K562 (cell line): ENCODE measurements around the gene PPAT. TPM values are rescaled to one million over a fixed set of nuclear protein-coding genes. Genes with fewer than 3 reads are reported as not detected.

Experiments used
- BCLAF1 ChIP-seq, 2 experiments: fragments of 450-650 bp in 1 of 2; IDR thresholded peaks; 2 replicates each; pipeline ENCODE4 v1.6.1; 2011 to 2017; ENCODE audit warnings: low read depth in 2 of 2, antibody characterized with exemption in 1 of 2, borderline replicate concordance in 1 of 2, low read length in 1 of 2, mild to moderate bottlenecking in 1 of 2, mixed read lengths in 1 of 2; ENCODE audit not compliant: control insufficient read depth in 1 of 2
- E2F1 ChIP-seq: sonication (generic); formaldehyde crosslinking; IDR thresholded peaks from 2 replicates; pipeline ENCODE4 v1.8.1; 2023; ENCODE audit warnings: mild to moderate bottlenecking, missing genetic modification reagents, moderate library complexity
- ETS1 ChIP-seq: conservative IDR thresholded peaks from 2 replicates; pipeline ENCODE4 v1.6.1; 2011; ENCODE audit warnings: low read depth, mild to moderate bottlenecking, low read length; ENCODE audit not compliant: control insufficient read depth
- KLF13 ChIP-seq: fragments of 450-650 bp; IDR thresholded peaks from 2 replicates; pipeline ENCODE4 v1.6.1; 2016; ENCODE audit warnings: missing genetic modification characterization, low read depth, mild to moderate bottlenecking, missing compliant biosample characterization, moderate library complexity, borderline replicate concordance
- NFE2L1 ChIP-seq: fragments of 450-650 bp; IDR thresholded peaks from 2 replicates; pipeline ENCODE4 v1.6.1; 2016; ENCODE audit warnings: missing genetic modification characterization, low read depth, mild to moderate bottlenecking, missing compliant biosample characterization, moderate library complexity, borderline replicate concordance
- PATZ1 ChIP-seq: fragments of 250-450 bp; sonication (Bioruptor Pico); IDR thresholded peaks from 2 replicates; pipeline ENCODE4 v1.5.0; 2020; ENCODE audit warnings: mild to moderate bottlenecking, borderline replicate concordance
- PRDM10 ChIP-seq: fragments of 450-650 bp; IDR thresholded peaks from 2 replicates; pipeline ENCODE4 v1.6.1; 2018; ENCODE audit not compliant: partially characterized antibody
- RBM15 ChIP-seq: fragments of 200-400 bp; formaldehyde crosslinking; IDR thresholded peaks from 2 replicates; pipeline ENCODE4 v1.6.1; 2018; ENCODE audit warnings: mild to moderate bottlenecking, low read length, moderate library complexity; ENCODE audit not compliant: insufficient read depth
- SETDB1 ChIP-seq: IDR thresholded peaks from one replicate; pipeline ENCODE4 v1.6.1; 2012; ENCODE audit warnings: low read length, control low read depth, inconsistent platforms
- ZBTB5 ChIP-seq: fragments of 450-650 bp; IDR thresholded peaks from 2 replicates; pipeline ENCODE4 v1.6.1; 2017; ENCODE audit warnings: antibody characterized with exemption
- polyA plus RNA-seq, 8 experiments: library from polyadenylated mRNA; depleted of rRNA in 4 of 8; stranded (reverse) in 5 of 8; unstranded in 3 of 8; fragments of >200 nt; fragmentation: Nextera tagmentation in 2 of 8; fragmentation: Illumina TruSeq in 1 of 8; extraction: Ambion mirVana in 2 of 8; extraction: Trizol in 1 of 8; gene quantifications; 2 replicates each; pipeline versions ENCODE4 v1.2.1 to v1.2.3, GENCODE V29; 2011 to 2014; ENCODE audit warnings: inconsistent platforms in 1 of 8, missing spikeins in 1 of 8
- total RNA-seq, 7 experiments: library from RNA; depleted of rRNA in 6 of 7; stranded (reverse); fragments of >200 nt in 6 of 7; fragmentation: Illumina TruSeq in 2 of 7; extraction: Trizol in 2 of 7; gene quantifications; 2 replicates each; pipeline versions ENCODE4 v1.2.1 to v1.2.3, GENCODE V29; 2011 to 2021; ENCODE audit warnings: low replicate concordance in 1 of 7

Gene PPAT
- total and polyA plus RNA-seq, 9 of the 15 experiments (the other 6 are each of a cell fraction or from before 2014, with no cell fraction given) = 36.2 to 75.8 (median 55.5) TPM

- TF ChIP-seq E2F1 (CRISPR knock-in tag) (peak; percentile 66; the same call in 1 of the 2 replicates), KLF13 (no peak; the same call in 1 of the 2 replicates), RBM15 (no peak), PATZ1 (CRISPR knock-in tag) (no peak), PRDM10 (peak; percentile 17), BCLAF1 (IDR thresholded peaks at IDR 0.05; ENCODE audit: borderline replicate concordance in 1 of 2, control insufficient read depth in 1 of 2, low read depth in 2 of 2, low read length in 1 of 2) (no peak), NFE2L1 (no peak), ZBTB5 (no peak), SETDB1 (no peak), ETS1 (no peak)
Measured at GRCh38 chr4:56467284-56468096, 32.1 kb upstream of the PPAT start, which contains the start of gene SRP72 (continued).
